Measurements from ENCODE around the gene C12orf57. TPM values are rescaled to one million over a fixed set of nuclear protein-coding genes. Genes with fewer than 3 reads are reported as not detected.

C12orf57 gene
- total and polyA plus RNA-seq, 8 donors = 155 to 621 (median 430) TPM

- Histone ChIP-seq H3K36me3 (peaks cover 42 to 93% (median 76%) of the 10 kb centered on the region in 4 donors), H3K27ac (peak overlapping the region in 4 of 5 donors; percentile 46 to 71 (median 66)), H3K4me1 (peaks cover 30 to 51% (median 38%) of the 10 kb centered on the region in 4 donors), H3K9me3 (no peaks in the 10 kb centered on the region), H3K27me3 (no peaks in the 10 kb centered on the region), H3K4me3 (no peak overlapping the region)
- TF ChIP-seq POLR2A (IDR thresholded peaks at IDR 0.05) = no peak
- TF ChIP-seq CTCF (IDR thresholded peaks at IDR 0.05) = no peak
- TF ChIP-seq EP300 (IDR thresholded peaks at IDR 0.05) = no peak
- no peak for TF ChIP-seq POLR2AphosphoS5 (IDR thresholded peaks at IDR 0.05)
- intact Hi-C loops (cut with DNase I; ENCODE audit: low total_unique reads) = no loop called here
- 83 to 87% (median 86%) methylated on average over 7 of the region's 7 CpGs for WGBS, 5 donors
- no peak for DNase-seq
Observed at GRCh38 chr12:6982532-6982931, 38.7 kb downstream of the C12orf57 start.

- peak; percentile 83 to 86 for DNase-seq
Observed at GRCh38 chr12:6987956-6988553, 44.2 kb downstream of the C12orf57 start.

More at GRCh38 chr12:6987956-6988553, 44.2 kb downstream of the C12orf57 start:
- Histone ChIP-seq H3K27me3 (no peaks in the 10 kb centered on the region), H3K27ac (peak overlapping the region; percentile 63 to 82 (median 78)), H3K4me1 (peaks cover 7 to 25% (median 18%) of the 10 kb centered on the region in 4 donors), H3K36me3 (peaks cover 0 to 68% (median 36%) of the 10 kb centered on the region in 4 donors), H3K9me3 (no peaks in the 10 kb centered on the region), H3K4me3 (no peak overlapping the region)
- intact Hi-C loops (cut with DNase I; ENCODE audit: low total_unique reads) = no loop called here
- TF ChIP-seq POLR2AphosphoS5 (IDR thresholded peaks at IDR 0.05) = peak in 2 of 3 donors; percentile 35 to 75
- no peak for TF ChIP-seq POLR2A (IDR thresholded peaks at IDR 0.05)
- no peak for TF ChIP-seq CTCF (IDR thresholded peaks at IDR 0.05)
- WGBS, 5 donors = 34 to 61% (median 50%) methylated on average over 11 of the region's 11 CpGs

Small RNAs within 50 kb of the gene (small RNA-seq; reads per million reads assigned to genes)
- gene MIR141 (278 to 2,398 (median 1,139) reads per million in 4 donors), gene MIR200C (171 to 910 (median 393) reads per million in 4 donors), gene RNU7-1 (0 reads per million in 4 donors), gene SCARNA12 (0 to 0.75 (median 0.10) reads per million in 4 donors)

Other genes with a start within 250 kb of the C12orf57 start
- gene PIANP, start 243.2 kb upstream of the C12orf57 start, total RNA-seq = under 1 TPM in 2 of 5 donors, not detected in 3; 0.14 to 0.37 TPM
- 1 to 10 TPM in 2 of 3 donors, under 1 TPM in 1; 0.50 to 1.7 (median 1.5) TPM for gene PIANP, start 243.2 kb upstream of the C12orf57 start, polyA plus RNA-seq
- gene COPS7A, start 220.0 kb upstream of the C12orf57 start, total RNA-seq = 10 to 100 TPM in 4 of 5 donors, 1 to 10 TPM in 1; 5.8 to 50.0 (median 25.7) TPM
- gene COPS7A, start 220.0 kb upstream of the C12orf57 start, polyA plus RNA-seq = 10 to 100 TPM; 45.2 to 54.2 (median 51.6) TPM
- gene MLF2, start 190.9 kb upstream of the C12orf57 start, total RNA-seq = 100 to 1,000 TPM in 4 of 5 donors, 1 to 10 TPM in 1; 9.3 to 296 (median 128) TPM
- gene MLF2, start 190.9 kb upstream of the C12orf57 start, polyA plus RNA-seq = 100 to 1,000 TPM; 168 to 183 (median 180) TPM
- 100 to 1,000 TPM in 1 of 5 donors, 10 to 100 TPM in 4; 22.8 to 261 (median 78.2) TPM for gene PTMS, start 177.7 kb upstream of the C12orf57 start, total RNA-seq
- 100 to 1,000 TPM; 228 to 363 (median 307) TPM for gene PTMS, start 177.7 kb upstream of the C12orf57 start, polyA plus RNA-seq
- 1 to 10 TPM in 2 of 5 donors, not detected in 3; 2.2 to 2.3 TPM for gene LAG3, start 171.5 kb upstream of the C12orf57 start, total RNA-seq
- 1 to 10 TPM in 2 of 3 donors, under 1 TPM in 1; 0.25 to 1.4 (median 1.2) TPM for gene LAG3, start 171.5 kb upstream of the C12orf57 start, polyA plus RNA-seq
- gene CD4, start 154.5 kb upstream of the C12orf57 start, total RNA-seq = 10 to 100 TPM in 1 of 5 donors, 1 to 10 TPM in 2, not detected in 2; 7.2 to 25.9 (median 9.7) TPM
- 1 to 10 TPM; 2.0 to 7.3 (median 3.9) TPM for gene CD4, start 154.5 kb upstream of the C12orf57 start, polyA plus RNA-seq
- 1 to 10 TPM; 1.3 to 7.5 (median 1.8) TPM for gene GPR162, start 122.2 kb upstream of the C12orf57 start, total RNA-seq
- gene GPR162, start 122.2 kb upstream of the C12orf57 start, polyA plus RNA-seq = 1 to 10 TPM; 2.6 to 9.3 (median 6.4) TPM
- gene P3H3, start 115.6 kb upstream of the C12orf57 start, total RNA-seq = 10 to 100 TPM; 15.2 to 41.1 (median 18.0) TPM
- 10 to 100 TPM in 1 of 3 donors, 1 to 10 TPM in 2; 7.0 to 15.1 (median 9.1) TPM for gene P3H3, start 115.6 kb upstream of the C12orf57 start, polyA plus RNA-seq
- gene GNB3, start 103.1 kb upstream of the C12orf57 start, total RNA-seq = 10 to 100 TPM in 1 of 5 donors, 1 to 10 TPM in 2, under 1 TPM in 1, not detected in 1; 0.89 to 11.1 (median 4.5) TPM
- gene GNB3, start 103.1 kb upstream of the C12orf57 start, polyA plus RNA-seq = 1 to 10 TPM in 2 of 3 donors, under 1 TPM in 1; 0.87 to 2.8 (median 2.7) TPM
- 10 to 100 TPM in 3 of 5 donors, 1 to 10 TPM in 2; 3.3 to 56.0 (median 19.6) TPM for gene CDCA3, start 92.7 kb upstream of the C12orf57 start, total RNA-seq
- gene CDCA3, start 92.7 kb upstream of the C12orf57 start, polyA plus RNA-seq = 10 to 100 TPM in 1 of 3 donors, 1 to 10 TPM in 2; 2.1 to 12.2 (median 9.8) TPM
- gene USP5, start 91.9 kb upstream of the C12orf57 start, total RNA-seq = 10 to 100 TPM; 26.3 to 69.4 (median 48.7) TPM
- 10 to 100 TPM; 20.9 to 29.0 (median 25.0) TPM for gene USP5, start 91.9 kb upstream of the C12orf57 start, polyA plus RNA-seq
- gene TPI1, start 76.5 kb upstream of the C12orf57 start, total RNA-seq = 100 to 1,000 TPM; 131 to 359 (median 268) TPM
- 100 to 1,000 TPM; 403 to 526 (median 504) TPM for gene TPI1, start 76.5 kb upstream of the C12orf57 start, polyA plus RNA-seq
- gene SPSB2, start 70.7 kb upstream of the C12orf57 start, total RNA-seq = 10 to 100 TPM in 1 of 5 donors, 1 to 10 TPM in 3, not detected in 1; 5.1 to 24.0 (median 6.0) TPM
- gene SPSB2, start 70.7 kb upstream of the C12orf57 start, polyA plus RNA-seq = 10 to 100 TPM in 2 of 3 donors, 1 to 10 TPM in 1; 9.9 to 13.4 (median 11.2) TPM
- 10 to 100 TPM in 1 of 5 donors, 1 to 10 TPM in 3, not detected in 1; 5.3 to 20.4 (median 9.0) TPM for gene LRRC23, start 39.2 kb upstream of the C12orf57 start, total RNA-seq
- gene LRRC23, start 39.2 kb upstream of the C12orf57 start, polyA plus RNA-seq = 10 to 100 TPM in 1 of 3 donors, 1 to 10 TPM in 2; 8.0 to 11.0 (median 9.0) TPM
- 10 to 100 TPM in 2 of 5 donors, 1 to 10 TPM in 3; 2.3 to 62.9 (median 8.6) TPM for gene ENO2, start 29.4 kb upstream of the C12orf57 start, total RNA-seq
- gene ENO2, start 29.4 kb upstream of the C12orf57 start, polyA plus RNA-seq = 10 to 100 TPM in 2 of 3 donors, 1 to 10 TPM in 1; 9.3 to 19.7 (median 10.1) TPM
- gene ATN1, start 16.1 kb upstream of the C12orf57 start, total RNA-seq = 100 to 1,000 TPM in 3 of 5 donors, 10 to 100 TPM in 2; 23.3 to 694 (median 291) TPM
- gene ATN1, start 16.1 kb upstream of the C12orf57 start, polyA plus RNA-seq = 10 to 100 TPM; 44.4 to 57.4 (median 48.8) TPM
- gene RNU7-1, start 206 bp upstream of the C12orf57 start, total RNA-seq = not detected
- not detected for gene RNU7-1, start 206 bp upstream of the C12orf57 start, polyA plus RNA-seq
- gene PTPN6, start 7.3 kb downstream of the C12orf57 start, total RNA-seq = 10 to 100 TPM; 11.2 to 36.6 (median 28.0) TPM
- 10 to 100 TPM; 40.6 to 51.2 (median 41.2) TPM for gene PTPN6, start 7.3 kb downstream of the C12orf57 start, polyA plus RNA-seq
- 100 to 1,000 TPM in 4 of 5 donors, 10 to 100 TPM in 1; 49.2 to 441 (median 150) TPM for gene PHB2, start 26.6 kb downstream of the C12orf57 start, total RNA-seq
- 100 to 1,000 TPM; 150 to 179 (median 154) TPM for gene PHB2, start 26.6 kb downstream of the C12orf57 start, polyA plus RNA-seq
- gene EMG1, start 26.9 kb downstream of the C12orf57 start, total RNA-seq = 10 to 100 TPM in 3 of 5 donors, 1 to 10 TPM in 2; 1.2 to 86.6 (median 25.2) TPM
- 10 to 100 TPM; 19.3 to 22.7 (median 21.7) TPM for gene EMG1, start 26.9 kb downstream of the C12orf57 start, polyA plus RNA-seq
- gene LPCAT3, start 74.5 kb downstream of the C12orf57 start, total RNA-seq = 100 to 1,000 TPM in 1 of 5 donors, 10 to 100 TPM in 4; 40.3 to 116 (median 57.4) TPM
- gene LPCAT3, start 74.5 kb downstream of the C12orf57 start, polyA plus RNA-seq = 10 to 100 TPM; 15.0 to 35.6 (median 31.9) TPM
- gene C1S, start 116.7 kb downstream of the C12orf57 start, total RNA-seq = 100 to 1,000 TPM; 168 to 404 (median 234) TPM
- 100 to 1,000 TPM in 1 of 3 donors, 10 to 100 TPM in 2; 61.6 to 161 (median 98.4) TPM for gene C1S, start 116.7 kb downstream of the C12orf57 start, polyA plus RNA-seq
- 100 to 1,000 TPM; 111 to 312 (median 139) TPM for gene C1R, start 148.4 kb downstream of the C12orf57 start, total RNA-seq
- gene C1R, start 148.4 kb downstream of the C12orf57 start, polyA plus RNA-seq = 100 to 1,000 TPM in 1 of 3 donors, 10 to 100 TPM in 2; 68.9 to 216 (median 84.2) TPM
- gene C1RL, start 165.2 kb downstream of the C12orf57 start, total RNA-seq = 100 to 1,000 TPM in 2 of 5 donors, 10 to 100 TPM in 3; 40.2 to 121 (median 73.3) TPM
- 10 to 100 TPM; 18.6 to 43.9 (median 25.1) TPM for gene C1RL, start 165.2 kb downstream of the C12orf57 start, polyA plus RNA-seq
- not detected for gene RBP5, start 184.9 kb downstream of the C12orf57 start, total RNA-seq
- gene RBP5, start 184.9 kb downstream of the C12orf57 start, polyA plus RNA-seq = 1 to 10 TPM; 3.3 to 5.3 (median 5.0) TPM
- 100 to 1,000 TPM in 2 of 5 donors, 10 to 100 TPM in 2, 1 to 10 TPM in 1; 8.5 to 149 (median 83.2) TPM for gene CLSTN3, start 186.3 kb downstream of the C12orf57 start, total RNA-seq
- gene CLSTN3, start 186.3 kb downstream of the C12orf57 start, polyA plus RNA-seq = 1 to 10 TPM; 2.4 to 7.8 (median 4.0) TPM
- gene PEX5, start 245.7 kb downstream of the C12orf57 start, total RNA-seq = 10 to 100 TPM; 21.7 to 49.0 (median 24.1) TPM
- 10 to 100 TPM; 15.7 to 23.4 (median 22.6) TPM for gene PEX5, start 245.7 kb downstream of the C12orf57 start, polyA plus RNA-seq